HepG2 (cell line): ENCODE data around the gene RBM25. TPM values are rescaled to one million over a fixed set of nuclear protein-coding genes. Genes with fewer than 3 reads are reported as not detected.
A peak's percentile ranks its signal among the peaks of the same experiment; 100 is the strongest.

Experiments used
- ATAD3A ChIP-seq: sonication (generic); formaldehyde crosslinking; IDR thresholded peaks from 2 replicates; pipeline ENCODE4 v1.4.0; 2020; ENCODE audit warnings: missing genetic modification reagents
- BCL6 ChIP-seq: IDR thresholded peaks from 2 replicates; pipeline ENCODE4 v1.6.1; 2016; ENCODE audit warnings: missing genetic modification reagents, missing compliant biosample characterization
- BORCS8-MEF2B ChIP-seq: sonication (generic); formaldehyde crosslinking; IDR thresholded peaks from 2 replicates; pipeline ENCODE4 v1.8.0; 2022; ENCODE audit warnings: mild to moderate bottlenecking, missing genetic modification reagents
- ELF4 ChIP-seq: sonication (generic); formaldehyde crosslinking; IDR thresholded peaks from 2 replicates; pipeline ENCODE4 v1.5.0; 2020; ENCODE audit warnings: missing genetic modification reagents, mild to moderate bottlenecking, moderate library complexity, borderline replicate concordance
- HNF4A ChIP-seq: sonication (generic); formaldehyde crosslinking; IDR thresholded peaks from 2 replicates; pipeline ENCODE4 v1.4.0; 2020; ENCODE audit warnings: missing genetic modification reagents
- MTF1 ChIP-seq: sonication (generic); formaldehyde crosslinking; IDR thresholded peaks from 2 replicates; pipeline ENCODE4 v1.5.0; 2020; ENCODE audit warnings: missing genetic modification reagents
- NBN ChIP-seq: fragments of 450-650 bp; conservative IDR thresholded peaks from 2 replicates; pipeline ENCODE4 v1.6.1; 2017
- NFE2L2 ChIP-seq: fragments of 150-350 bp; IDR thresholded peaks from 2 replicates; pipeline ENCODE4 v1.6.1; 2014; ENCODE audit warnings: low read length
- NR2F1 ChIP-seq, 2 experiments: fragments of 450-650 bp in 1 of 2; formaldehyde crosslinking in 1 of 2; IDR thresholded peaks; 2 replicates each; pipeline versions ENCODE4 v1.5.0 to v1.6.1; 2016 to 2020; ENCODE audit warnings: mild to moderate bottlenecking in 1 of 2, missing compliant biosample characterization in 1 of 2, missing genetic modification reagents in 1 of 2, moderate library complexity in 1 of 2
- PBX3 ChIP-seq: sonication (generic); formaldehyde crosslinking; IDR thresholded peaks from 2 replicates; pipeline ENCODE4 v1.8.1; 2023; ENCODE audit warnings: missing genetic modification reagents, inconsistent platforms, borderline replicate concordance
- POLR2AphosphoS5 ChIP-seq: IDR thresholded peaks from 2 replicates; pipeline ENCODE4 v1.6.1; 2012; ENCODE audit warnings: low read depth, low read length
- RCOR2 ChIP-seq: IDR thresholded peaks from 2 replicates; pipeline ENCODE4 v1.6.1; 2016; ENCODE audit warnings: missing biosample characterization, missing genetic modification reagents
- SMAD3 ChIP-seq: sonication (generic); formaldehyde crosslinking; IDR thresholded peaks from 2 replicates; pipeline ENCODE4 v1.4.0; 2020; ENCODE audit warnings: missing genetic modification reagents
- SRY ChIP-seq: sonication (generic); formaldehyde crosslinking; IDR thresholded peaks from 2 replicates; pipeline ENCODE4 v1.8.0; 2022; ENCODE audit warnings: mild to moderate bottlenecking, missing genetic modification reagents
- SYNCRIP ChIP-seq: fragments of 200-400 bp; formaldehyde crosslinking; IDR thresholded peaks from 2 replicates; pipeline ENCODE4 v1.6.1; 2018; ENCODE audit warnings: mild to moderate bottlenecking, low read depth, low read length; ENCODE audit not compliant: insufficient read depth
- TAF15 ChIP-seq: fragments of 200-400 bp; formaldehyde crosslinking; IDR thresholded peaks from one replicate; pipeline ENCODE4 v1.6.1; 2018; ENCODE audit warnings: mild to moderate bottlenecking, low read depth, low read length; ENCODE audit not compliant: poor library complexity, severe bottlenecking
- THAP11 ChIP-seq: IDR thresholded peaks from 2 replicates; pipeline ENCODE4 v1.6.1; 2016; ENCODE audit warnings: missing biosample characterization, missing genetic modification reagents
- THAP8 ChIP-seq: sonication (generic); formaldehyde crosslinking; IDR thresholded peaks from 2 replicates; pipeline ENCODE4 v1.5.1; 2020; ENCODE audit warnings: missing genetic modification reagents, mild to moderate bottlenecking, borderline replicate concordance
- ZMYM4 ChIP-seq: sonication (generic); formaldehyde crosslinking; IDR thresholded peaks from 2 replicates; pipeline ENCODE4 v1.8.1; 2023; ENCODE audit warnings: mild to moderate bottlenecking, missing genetic modification reagents
- ZNF225 ChIP-seq: sonication (generic); formaldehyde crosslinking; IDR thresholded peaks from 2 replicates; pipeline ENCODE4 v1.4.0; 2020; ENCODE audit warnings: mild to moderate bottlenecking, missing genetic modification reagents
- ZNF275 ChIP-seq: sonication (generic); formaldehyde crosslinking; IDR thresholded peaks from 2 replicates; pipeline ENCODE4 v1.8.0; 2022; ENCODE audit warnings: missing genetic modification reagents, mild to moderate bottlenecking, inconsistent platforms, borderline replicate concordance
- ZNF30 ChIP-seq: sonication (generic); formaldehyde crosslinking; IDR thresholded peaks from 2 replicates; pipeline ENCODE4 v1.5.0; 2020; ENCODE audit warnings: mild to moderate bottlenecking, missing genetic modification reagents
- ZNF333 ChIP-seq: sonication (generic); formaldehyde crosslinking; IDR thresholded peaks from 2 replicates; pipeline ENCODE4 v1.4.0; 2020; ENCODE audit warnings: mild to moderate bottlenecking, missing genetic modification reagents, borderline replicate concordance
- ZNF512B ChIP-seq: sonication (generic); formaldehyde crosslinking; IDR thresholded peaks from 2 replicates; pipeline ENCODE4 v1.5.1; 2020; ENCODE audit warnings: missing genetic modification reagents, mild to moderate bottlenecking, borderline replicate concordance
- ZNF552 ChIP-seq: sonication (generic); formaldehyde crosslinking; IDR thresholded peaks from 2 replicates; pipeline ENCODE4 v1.9.0; 2022; ENCODE audit warnings: missing genetic modification reagents, mild to moderate bottlenecking, borderline replicate concordance
- ZNF652 ChIP-seq: IDR thresholded peaks from 2 replicates; pipeline ENCODE4 v1.6.1; 2016; ENCODE audit warnings: low read depth, borderline replicate concordance
- polyA plus RNA-seq, 8 experiments: library from polyadenylated mRNA; depleted of rRNA in 3 of 8; stranded (reverse) in 7 of 8; unstranded in 1 of 8; fragments of >200 nt; fragmentation: Illumina TruSeq in 4 of 8; extraction: Trizol in 4 of 8; gene quantifications; 2 replicates each; pipeline versions ENCODE4 v1.2.1 to v1.2.3, GENCODE V29; 2011 to 2016; ENCODE audit warnings: low read depth in 4 of 8, missing spikeins in 1 of 8, mixed read lengths in 1 of 8; ENCODE audit not compliant: insufficient read depth in 1 of 8
- total RNA-seq, 5 experiments: library from RNA; depleted of rRNA; stranded (reverse); fragments of >200 nt; fragmentation: Illumina TruSeq; extraction: Trizol; gene quantifications; 2 replicates each; pipeline ENCODE4 v1.2.3, GENCODE V29; 2016; ENCODE audit warnings: low read depth in 1 of 5

The RBM25 gene
- total and polyA plus RNA-seq, 2 of the 13 experiments (the other 11 are each of a cell fraction or from before 2014, with no cell fraction given) = 34.1 to 65.9 TPM

- no peak for TF ChIP-seq RCOR2
- TF ChIP-seq ZNF30 (CRISPR knock-in tag) = no peak
- peak; percentile 52 for TF ChIP-seq HNF4A (CRISPR knock-in tag)
- TF ChIP-seq SRY (CRISPR knock-in tag) = peak; percentile 89
- no peak for TF ChIP-seq ATAD3A (CRISPR knock-in tag)
- peak; percentile 89 for TF ChIP-seq ZMYM4 (CRISPR knock-in tag)
- no peak for TF ChIP-seq ZNF652 (CRISPR knock-in tag)
- TF ChIP-seq NR2F1 (CRISPR knock-in tag; IDR thresholded peaks at IDR 0.05) = peak in 1 of 2 experiments; percentile 61; a peak in 1 of 4 replicates
- TF ChIP-seq PBX3 (CRISPR knock-in tag) = no peak
- TF ChIP-seq BCL6 = peak; percentile 49
- peak; percentile 93 for TF ChIP-seq THAP11 (CRISPR knock-in tag)
- TF ChIP-seq POLR2AphosphoS5 = peak; percentile 96
- TF ChIP-seq TAF15 = peak; percentile 47
- TF ChIP-seq ZNF512B (CRISPR knock-in tag) = no peak
- no peak for TF ChIP-seq ZNF552 (CRISPR knock-in tag)
- TF ChIP-seq NFE2L2 = no peak
- TF ChIP-seq MTF1 = no peak
- TF ChIP-seq ZNF275 (CRISPR knock-in tag) = peak; percentile 41; the same call in 1 of the 2 replicates
- TF ChIP-seq ELF4 (CRISPR knock-in tag) = peak; percentile 44; the same call in 1 of the 2 replicates
- no peak for TF ChIP-seq SYNCRIP
- TF ChIP-seq ZNF225 (CRISPR knock-in tag) = peak; percentile 76; the same call in 1 of the 2 replicates
- TF ChIP-seq THAP8 (CRISPR knock-in tag) = no peak
- TF ChIP-seq SMAD3 = peak; percentile 85; the same call in 1 of the 2 replicates
- no peak for TF ChIP-seq NBN
- TF ChIP-seq ZNF333 (CRISPR knock-in tag) = no peak
- TF ChIP-seq BORCS8-MEF2B (CRISPR knock-in tag) = peak; percentile 78
Observed at GRCh38 chr14:73058224-73058921, at the start of gene RBM25 (continued).
